H1 (cell line): Measurements from ENCODE around the gene SLC35F1. TPM values are rescaled to one million over a fixed set of nuclear protein-coding genes. Genes with fewer than 3 reads are reported as not detected.

Experiments used
- CTCF ChIA-PET: fragments of 300-600 bp; sonication (Branson Sonifier 250); formaldehyde crosslinking; loops from one replicate; lab custom pipeline; 2021; ENCODE audit not compliant: partially characterized antibody; lab: Charles Lee
- POLR2A ChIA-PET: fragments of 300-600 bp; sonication (Branson Sonifier 250); formaldehyde crosslinking; loops from one replicate; lab custom pipeline; 2021; ENCODE audit warnings: inconsistent platforms; ENCODE audit not compliant: partially characterized antibody; lab: Charles Lee
- DNase-seq, 2 experiments: peaks; one replicate each; pipeline versions ENCODE4 v3.0.0 to v3.0.0-alpha.2; 2010 to 2022; ENCODE audit warnings: low spot score in 2 of 2, low read depth in 1 of 2, mixed read lengths in 1 of 2
- FAIRE-seq: peaks from 2 replicates; lab custom pipeline; 2011; peaks lifted over from hg19 to GRCh38; lab: Jason Lieb, UNC
- H2AFZ ChIP-seq: 2 replicates; pipeline ENCODE4 v1.8.1; 2012; ENCODE audit warnings: low read length, inconsistent platforms
- H2AK5ac ChIP-seq: 2 replicates; pipeline ENCODE4 v1.6.1; 2013; ENCODE audit warnings: low read depth, low read length
- H2BK120ac ChIP-seq: replicated peaks from 2 replicates; pipeline ENCODE3; 2013; ENCODE audit warnings: low read depth, low read length, inconsistent platforms
- H2BK12ac ChIP-seq: 2 replicates; pipeline ENCODE4 v1.6.1; 2013; ENCODE audit warnings: low read depth, low read length
- H2BK15ac ChIP-seq: 2 replicates; pipeline ENCODE4 v1.6.1; 2013; ENCODE audit warnings: low read length
- H2BK20ac ChIP-seq: 2 replicates; pipeline ENCODE4 v1.6.1; 2013; ENCODE audit warnings: low read length
- H2BK5ac ChIP-seq: 2 replicates; pipeline ENCODE4 v1.6.1; 2013; ENCODE audit warnings: low read depth, low read length
- H3K14ac ChIP-seq: 2 replicates; pipeline ENCODE4 v1.6.1; 2013; ENCODE audit warnings: inconsistent platforms; ENCODE audit not compliant: insufficient read length
- H3K18ac ChIP-seq: 2 replicates; pipeline ENCODE4 v1.6.1; 2013; ENCODE audit warnings: low read length; ENCODE audit errors: extremely low read depth
- H3K23ac ChIP-seq: 2 replicates; pipeline ENCODE4 v1.6.1; 2013; ENCODE audit warnings: inconsistent platforms; ENCODE audit not compliant: insufficient read length
- H3K23me2 ChIP-seq: 2 replicates; pipeline ENCODE4 v1.6.1; 2013; ENCODE audit warnings: low read depth, low read length
- H3K27ac ChIP-seq: 2 replicates; pipeline ENCODE4 v1.6.1; 2011; ENCODE audit warnings: low read depth, low read length, inconsistent platforms
- H3K27me3 ChIP-seq, 4 experiments: replicated peaks in 1 of 4; 1 replicate in 1 of 4; 2 replicates in 3 of 4; pipeline versions ENCODE4 v1.6.1 to v1.8.1; 2011 to 2013; ENCODE audit warnings: low read length in 3 of 4, mild to moderate bottlenecking in 3 of 4, inconsistent platforms in 2 of 4, mixed read lengths in 2 of 4, moderate library complexity in 1 of 4; ENCODE audit not compliant: control insufficient read depth in 3 of 4, insufficient read depth in 3 of 4; ENCODE audit errors: extremely low read depth in 1 of 4
- H3K36me3 ChIP-seq, 4 experiments: 2 replicates each; pipeline versions ENCODE4 v1.6.1 to v1.8.1; 2011 to 2013; ENCODE audit warnings: mild to moderate bottlenecking in 4 of 4, low read length in 3 of 4, moderate library complexity in 2 of 4, control low read depth in 1 of 4, inconsistent platforms in 1 of 4; ENCODE audit not compliant: insufficient read depth in 4 of 4, control insufficient read depth in 2 of 4
- H3K4ac ChIP-seq: replicated peaks from 2 replicates; pipeline ENCODE3; 2013; ENCODE audit warnings: low read length, low read depth, mixed read lengths, inconsistent platforms; ENCODE audit not compliant: insufficient read length
- H3K4me1 ChIP-seq, 4 experiments: replicated peaks in 1 of 4; 1 replicate in 1 of 4; 2 replicates in 3 of 4; pipeline versions ENCODE4 v1.6.1 to v1.8.1; 2011 to 2013; ENCODE audit warnings: low read length in 3 of 4, inconsistent platforms in 2 of 4, mixed read lengths in 1 of 4; ENCODE audit not compliant: insufficient read depth in 4 of 4, control insufficient read depth in 3 of 4
- H3K4me2 ChIP-seq, 2 experiments: 2 replicates each; pipeline versions ENCODE4 v1.6.1 to v1.8.1; 2011 to 2013; ENCODE audit warnings: low read depth in 2 of 2, low read length in 2 of 2, control low read depth in 1 of 2, inconsistent platforms in 1 of 2, mild to moderate bottlenecking in 1 of 2; ENCODE audit not compliant: insufficient read depth in 1 of 2
- H3K4me3 ChIP-seq, 4 experiments: fragments of 200-600, 300-600 bp in 1 of 4; sonication (generic), shearing (Covaris generic), sonication (Bioruptor Twin) in 1 of 4; 2 replicates each; pipeline versions ENCODE4 v1.5.1 to v1.8.1; 2011 to 2016; ENCODE audit warnings: low read length in 4 of 4, low read depth in 3 of 4, control low read depth in 2 of 4, inconsistent platforms in 2 of 4, mild to moderate bottlenecking in 2 of 4, mixed read lengths in 1 of 4, moderate library complexity in 1 of 4; ENCODE audit not compliant: insufficient read depth in 2 of 4; ENCODE audit errors: extremely low read depth in 1 of 4
- H3K56ac ChIP-seq: replicated peaks from 2 replicates; pipeline ENCODE3; 2013; ENCODE audit warnings: low read depth, mild to moderate bottlenecking, mixed read lengths, low read length, inconsistent platforms; ENCODE audit not compliant: insufficient read length
- H3K79me1 ChIP-seq: 2 replicates; pipeline ENCODE4 v1.6.1; 2013; ENCODE audit warnings: low read depth, low read length, control low read depth
- H3K79me2 ChIP-seq, 2 experiments: 2 replicates each; pipeline versions ENCODE4 v1.6.1 to v1.8.1; 2012 to 2013; ENCODE audit warnings: low read length in 2 of 2, mild to moderate bottlenecking in 2 of 2, inconsistent platforms in 1 of 2; ENCODE audit not compliant: insufficient read depth in 2 of 2, control insufficient read depth in 1 of 2
- H3K9ac ChIP-seq, 4 experiments: replicated peaks in 1 of 4; 1 replicate in 1 of 4; 2 replicates in 3 of 4; pipeline versions ENCODE4 v1.6.1 to v1.8.1; 2011 to 2013; ENCODE audit warnings: low read depth in 3 of 4, low read length in 3 of 4, control low read depth in 2 of 4, mild to moderate bottlenecking in 2 of 4, moderate library complexity in 2 of 4, inconsistent platforms in 1 of 4; ENCODE audit errors: extremely low read depth in 1 of 4
- H3K9me3 ChIP-seq, 2 experiments: 2 replicates each; pipeline versions ENCODE4 v1.6.1 to v1.8.1; 2012 to 2013; ENCODE audit warnings: mild to moderate bottlenecking in 2 of 2, moderate library complexity in 2 of 2, control low read depth in 1 of 2, inconsistent platforms in 1 of 2, low read depth in 1 of 2, low read length in 1 of 2, mixed read lengths in 1 of 2; ENCODE audit not compliant: insufficient read depth in 2 of 2
- H4K20me1 ChIP-seq, 2 experiments: replicated peaks in 1 of 2; 2 replicates each; pipeline versions ENCODE3 to v1.8.1; 2011 to 2013; ENCODE audit warnings: inconsistent platforms in 2 of 2, low read length in 2 of 2, mild to moderate bottlenecking in 1 of 2; ENCODE audit not compliant: insufficient read depth in 2 of 2, control insufficient read depth in 1 of 2
- H4K5ac ChIP-seq: 2 replicates; pipeline ENCODE4 v1.6.1; 2013; ENCODE audit warnings: low read length, low read depth, mixed read lengths, inconsistent platforms; ENCODE audit not compliant: insufficient read length
- H4K8ac ChIP-seq: 2 replicates; pipeline ENCODE4 v1.8.0; 2013; ENCODE audit warnings: mild to moderate bottlenecking, moderate library complexity, low read length, inconsistent platforms; ENCODE audit not compliant: insufficient read depth; ENCODE audit errors: extremely low read depth
- H4K91ac ChIP-seq: replicated peaks from 2 replicates; pipeline ENCODE3; 2013; ENCODE audit warnings: low read length, mixed read lengths, inconsistent platforms; ENCODE audit not compliant: insufficient read length
- EZH2 ChIP-seq: fragments of 200-600 bp; sonication (generic); IDR thresholded peaks from 2 replicates; pipeline ENCODE4 v1.7.1; 2012; ENCODE audit warnings: low read depth, mild to moderate bottlenecking, moderate library complexity, low read length, inconsistent platforms; ENCODE audit not compliant: severe bottlenecking
- GABPA ChIP-seq: IDR thresholded peaks from 2 replicates; pipeline ENCODE4 v1.6.1; 2011; ENCODE audit warnings: mild to moderate bottlenecking, low read length, moderate library complexity, borderline replicate concordance; ENCODE audit not compliant: insufficient read depth
- JUN ChIP-seq: IDR thresholded peaks from 2 replicates; pipeline ENCODE4 v1.6.1; 2011; ENCODE audit warnings: low read depth, mild to moderate bottlenecking, improper control_type of control experiment, low read length
- RFX5 ChIP-seq: IDR thresholded peaks from 2 replicates; pipeline ENCODE4 v1.6.1; 2011; ENCODE audit warnings: low read depth, low read length, improper control_type of control experiment, borderline replicate concordance
- SP1 ChIP-seq: IDR thresholded peaks from 2 replicates; pipeline ENCODE4 v1.6.1; 2011; ENCODE audit warnings: low read depth, low read length
- TEAD4 ChIP-seq: IDR thresholded peaks from 2 replicates; pipeline ENCODE4 v1.6.1; 2012; ENCODE audit warnings: low read depth, low read length, inconsistent platforms, mixed read lengths
- ZNF274 ChIP-seq: IDR thresholded peaks from 2 replicates; pipeline ENCODE4 v1.7.0; 2012; ENCODE audit warnings: low read length, borderline replicate concordance; ENCODE audit errors: extremely low read depth
- WGBS, 2 experiments: shearing (Covaris generic) in 1 of 2; methylation state at CpG; one replicate each; pipeline versions ENCODE4 v1.1.6 to v1.1.7; 2013 to 2015; ENCODE audit warnings: low lambda C conversion rate in 2 of 2, mixed read lengths in 2 of 2, inconsistent platforms in 1 of 2, low coverage in 1 of 2, missing lambda C conversion rate in 1 of 2; ENCODE audit not compliant: insufficient replicate concordance in 2 of 2, insufficient coverage in 1 of 2, insufficient read length in 1 of 2; ENCODE audit errors: extremely low coverage in 1 of 2, missing lambda C conversion rate in 1 of 2; 5-methylcytosine and 5-hydroxymethylcytosine counted together
- polyA plus RNA-seq, 7 experiments: library from polyadenylated mRNA; depleted of rRNA in 3 of 7; stranded (reverse) in 5 of 7; unstranded in 2 of 7; fragments of >200 nt in 5 of 7; fragments of 200-250 nt in 2 of 7; gene quantifications; 1 replicate in 5 of 7; 2 replicates in 1 of 7; 4 replicates in 1 of 7; pipeline versions ENCODE4 v1.2.1 to v1.2.3, GENCODE V29; 2011 to 2013; ENCODE audit warnings: missing spikeins in 2 of 7, mixed read lengths in 2 of 7
- total RNA-seq: library from RNA; stranded (reverse); fragmentation: NEBNext Ultra II Directional; extraction: Animal tissue kit (Norgen Biotek cat#: 25700); gene quantifications from 2 replicates; pipeline ENCODE4 v1.2.1, GENCODE V29; 2021

SLC35F1 gene
- total and polyA plus RNA-seq, 2 of the 8 experiments (the other 6 are each of a cell fraction or from before 2014, with no cell fraction given): 7.0 to 10.0 TPM

GRCh38 chr6:118356054-118356453 is 449.0 kb downstream of the SLC35F1 start:
- H2AFZ ChIP-seq: no peak overlapping the region
- no peak overlapping the region for H4K91ac ChIP-seq
- no peak overlapping the region for H3K56ac ChIP-seq
- no peak for FAIRE-seq
- H3K14ac ChIP-seq: no peak overlapping the region
- H3K79me1 ChIP-seq: no peaks in the 10 kb centered on the region
- no peak overlapping the region for H3K4me2 ChIP-seq
- H3K4ac ChIP-seq: no peak overlapping the region
- H3K18ac ChIP-seq: no peak overlapping the region
- no peak overlapping the region for H2BK120ac ChIP-seq
- H2BK20ac ChIP-seq: no peak overlapping the region
- H2AK5ac ChIP-seq: no peak overlapping the region
- no peaks in the 10 kb centered on the region for H3K27me3 ChIP-seq
- H3K79me2 ChIP-seq: no peaks in the 10 kb centered on the region
- no peak overlapping the region for H3K27ac ChIP-seq
- H2BK5ac ChIP-seq: no peak overlapping the region
- POLR2A ChIA-PET: no interaction called here
- no peaks in the 10 kb centered on the region for H3K4me1 ChIP-seq
- no peaks in the 10 kb centered on the region for H3K23me2 ChIP-seq
- no peak overlapping the region for H4K8ac ChIP-seq
- no peak overlapping the region for H2BK12ac ChIP-seq
- H4K20me1 ChIP-seq: no peaks in the 10 kb centered on the region
- no peaks in the 10 kb centered on the region for H3K36me3 ChIP-seq
- no peak overlapping the region for H4K5ac ChIP-seq
- H2BK15ac ChIP-seq: no peak overlapping the region
- H3K9me3 ChIP-seq: peaks cover 0 to 4% of the 10 kb centered on the region in 2 experiments; a peak in 1 of 4 replicates
- WGBS, 2 experiments: 71% methylated on average over 1 of the region's 1 CpG; no CpG with 5 or more reads in 1 of the 2 experiments
- CTCF ChIA-PET: interaction anchor here (0.5 to 0.9 kb wide), 2 partner anchors 19 to 70 kb away, joined by 3 read pairs; no protein-coding TSS in a partner anchor
- DNase-seq: no peak
- no peak overlapping the region for H3K23ac ChIP-seq
- no peak overlapping the region for H3K4me3 ChIP-seq
- H3K9ac ChIP-seq: no peak overlapping the region
- TF ChIP-seq ZNF274: no peak
- TF ChIP-seq EZH2: no peak
- no peak for TF ChIP-seq SP1
- no peak for TF ChIP-seq GABPA
- TF ChIP-seq TEAD4: no peak
- no peak for TF ChIP-seq RFX5
- no peak for TF ChIP-seq JUN
